IPS-15b (cell line): ENCODE results near the gene STK17B.

Experiments used
- H3K27me3 ChIP-seq: one replicate; pipeline ENCODE4 v1.6.1; 2013; ENCODE audit warnings: low read length; ENCODE audit not compliant: control insufficient read depth, insufficient read depth
- H3K36me3 ChIP-seq: one replicate; pipeline ENCODE4 v1.6.1; 2013; ENCODE audit warnings: low read length; ENCODE audit not compliant: control insufficient read depth, insufficient read depth
- H3K4me1 ChIP-seq: one replicate; pipeline ENCODE4 v1.6.1; 2013; ENCODE audit warnings: mild to moderate bottlenecking, low read length; ENCODE audit not compliant: control insufficient read depth, insufficient read depth
- H3K4me3 ChIP-seq: one replicate; pipeline ENCODE4 v1.5.1; 2013; ENCODE audit warnings: low read depth, low read length
- H3K9ac ChIP-seq: one replicate; pipeline ENCODE4 v1.6.1; 2013; ENCODE audit warnings: low read depth, mild to moderate bottlenecking, low read length
- H3K9me3 ChIP-seq: one replicate; pipeline ENCODE4 v1.6.1; 2013; ENCODE audit warnings: mild to moderate bottlenecking, low read length; ENCODE audit not compliant: control insufficient read depth, insufficient read depth

STK17B gene

GRCh38 chr2:196171248-196171871, at the start of gene STK17B:
STK17B (minus strand) TSS chr2:196171578; CDS start chr2:196163383, 8,195 bp downstream.
- Histone ChIP-seq H3K9me3 (no peaks in the 10 kb centered on the region), H3K36me3 (no peaks in the 10 kb centered on the region), H3K27me3 (peaks cover 28% of the 10 kb centered on the region), H3K9ac (peak within 1 kb of the TSS; percentile 71), H3K4me3 (peak within 1 kb of the TSS; percentile 86), H3K4me1 (peaks cover 23% of the 10 kb centered on the region)

DNA sequence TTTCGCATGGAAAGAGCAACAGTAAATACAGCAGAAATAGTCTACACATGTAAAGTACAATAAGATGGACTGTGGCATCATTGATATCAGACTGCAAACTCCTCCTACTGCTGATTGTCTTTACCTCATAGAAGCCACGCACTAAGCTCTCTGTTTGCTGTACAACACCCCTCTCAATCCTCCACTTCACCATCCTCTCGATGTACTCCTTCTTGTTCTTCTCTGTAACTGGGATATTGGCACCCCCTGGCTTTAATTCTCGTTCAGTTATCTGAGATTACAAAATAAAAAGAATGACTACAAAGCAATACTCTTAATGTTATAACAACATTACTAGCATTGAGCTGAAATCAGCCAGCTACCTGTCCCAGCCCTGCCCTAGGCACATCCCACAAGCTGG, 49.3 kb upstream of the STK17B start:
- Histone ChIP-seq H3K36me3 (no peaks in the 10 kb centered on the region), H3K9me3 (no peaks in the 10 kb centered on the region), H3K9ac (no peak overlapping the region), H3K27me3 (no peaks in the 10 kb centered on the region), H3K4me3 (no peak overlapping the region), H3K4me1 (no peaks in the 10 kb centered on the region)

GRCh38 chr2:196219671-196220070, 48.3 kb upstream of the STK17B start:
- H3K36me3 ChIP-seq, result no peaks in the 10 kb centered on the region
- no peaks in the 10 kb centered on the region for H3K9me3 ChIP-seq
- H3K9ac ChIP-seq, result no peak overlapping the region
- H3K4me1 ChIP-seq, result no peaks in the 10 kb centered on the region
- H3K27me3 ChIP-seq, result no peaks in the 10 kb centered on the region
- no peak overlapping the region for H3K4me3 ChIP-seq

DNA sequence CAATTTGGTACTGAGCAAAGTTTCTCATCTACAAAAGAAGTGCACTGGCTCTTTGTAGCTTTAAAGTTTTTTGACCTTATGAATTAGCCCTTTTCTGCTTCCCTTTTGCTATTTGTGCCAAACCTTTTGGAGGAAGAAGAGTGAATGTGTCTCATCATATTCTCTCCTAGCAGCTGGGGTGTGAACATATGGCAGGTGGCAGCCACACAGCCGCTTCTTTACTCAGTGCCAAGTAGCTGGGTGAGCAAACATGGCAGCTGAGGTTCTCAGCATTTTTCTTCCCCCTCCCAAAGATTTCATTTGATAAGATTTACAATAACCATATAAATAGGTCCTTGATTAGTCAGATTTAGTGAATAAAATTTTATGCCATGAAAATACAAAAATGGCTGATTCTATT, 46.7 kb upstream of the STK17B start:
- Histone ChIP-seq H3K9ac (no peak overlapping the region), H3K4me1 (no peaks in the 10 kb centered on the region), H3K4me3 (no peak overlapping the region), H3K36me3 (no peaks in the 10 kb centered on the region), H3K9me3 (no peaks in the 10 kb centered on the region), H3K27me3 (no peaks in the 10 kb centered on the region)

DNA sequence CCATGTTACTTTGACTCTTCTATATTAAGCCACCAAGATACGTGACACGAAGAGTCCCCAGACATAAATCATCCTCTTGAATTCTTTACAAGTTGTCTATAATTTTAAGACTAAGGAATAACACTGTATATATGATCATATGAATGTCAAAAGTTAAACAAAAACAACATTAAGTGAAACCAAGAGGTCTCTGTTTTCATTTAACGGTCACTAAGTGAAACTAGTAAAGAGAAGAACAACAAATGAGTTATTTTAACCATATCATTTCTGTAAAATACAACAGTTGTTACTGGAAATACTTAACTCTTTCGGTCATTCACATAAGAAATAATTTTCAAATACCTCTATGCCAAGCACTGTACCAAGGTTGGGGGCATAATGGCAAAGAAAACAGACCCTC, 45.7 kb upstream of the STK17B start:
- Histone ChIP-seq H3K4me3 (no peak overlapping the region), H3K27me3 (no peaks in the 10 kb centered on the region), H3K9me3 (no peaks in the 10 kb centered on the region), H3K4me1 (no peaks in the 10 kb centered on the region), H3K36me3 (no peaks in the 10 kb centered on the region), H3K9ac (no peak overlapping the region)

DNA sequence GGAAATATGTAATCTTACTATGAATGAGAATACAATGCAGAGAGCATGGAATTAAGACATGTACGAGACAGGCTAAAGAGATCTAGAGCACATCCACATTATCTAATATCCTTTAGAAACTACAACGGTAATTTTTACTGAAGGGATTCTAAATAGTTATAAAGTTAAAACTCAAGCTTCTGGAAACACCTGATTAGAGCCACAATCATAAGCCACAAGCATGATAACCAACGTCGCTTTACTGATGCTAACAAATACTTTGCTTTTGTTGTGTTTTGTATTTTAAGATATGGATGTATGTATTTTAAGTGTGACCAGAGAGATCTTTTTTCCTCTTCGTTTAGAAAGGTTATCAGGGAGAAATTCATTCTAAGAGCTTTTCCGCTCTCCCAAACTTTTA, 44.0 kb upstream of the STK17B start:
- H3K9ac ChIP-seq, result no peak overlapping the region
- no peaks in the 10 kb centered on the region for H3K36me3 ChIP-seq
- H3K27me3 ChIP-seq, result no peaks in the 10 kb centered on the region
- no peak overlapping the region for H3K4me3 ChIP-seq
- H3K9me3 ChIP-seq, result no peaks in the 10 kb centered on the region
- H3K4me1 ChIP-seq, result peaks cover 2% of the 10 kb centered on the region

DNA sequence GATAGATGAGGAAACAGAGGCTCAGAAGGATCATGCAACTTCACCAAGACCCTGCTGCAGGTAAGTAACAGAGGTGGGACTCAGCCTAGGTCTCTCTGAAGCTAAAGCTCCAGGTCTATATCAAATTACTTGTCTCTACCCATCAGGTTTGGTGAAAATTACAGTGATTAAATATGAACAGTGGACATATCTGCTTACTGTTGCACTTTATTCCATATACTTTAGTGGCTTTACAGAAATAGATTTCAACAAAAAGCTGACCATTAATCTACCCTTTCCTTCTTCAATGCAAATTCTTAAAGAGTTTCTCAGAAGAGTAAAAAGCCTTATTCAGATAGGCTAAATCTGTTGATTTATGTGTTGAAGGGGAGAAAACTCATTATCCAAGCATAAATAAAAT, 42.8 kb upstream of the STK17B start:
- Histone ChIP-seq H3K4me3 (no peak overlapping the region), H3K4me1 (peaks cover 2% of the 10 kb centered on the region), H3K36me3 (no peaks in the 10 kb centered on the region), H3K9me3 (no peaks in the 10 kb centered on the region), H3K9ac (no peak overlapping the region), H3K27me3 (no peaks in the 10 kb centered on the region)

DNA sequence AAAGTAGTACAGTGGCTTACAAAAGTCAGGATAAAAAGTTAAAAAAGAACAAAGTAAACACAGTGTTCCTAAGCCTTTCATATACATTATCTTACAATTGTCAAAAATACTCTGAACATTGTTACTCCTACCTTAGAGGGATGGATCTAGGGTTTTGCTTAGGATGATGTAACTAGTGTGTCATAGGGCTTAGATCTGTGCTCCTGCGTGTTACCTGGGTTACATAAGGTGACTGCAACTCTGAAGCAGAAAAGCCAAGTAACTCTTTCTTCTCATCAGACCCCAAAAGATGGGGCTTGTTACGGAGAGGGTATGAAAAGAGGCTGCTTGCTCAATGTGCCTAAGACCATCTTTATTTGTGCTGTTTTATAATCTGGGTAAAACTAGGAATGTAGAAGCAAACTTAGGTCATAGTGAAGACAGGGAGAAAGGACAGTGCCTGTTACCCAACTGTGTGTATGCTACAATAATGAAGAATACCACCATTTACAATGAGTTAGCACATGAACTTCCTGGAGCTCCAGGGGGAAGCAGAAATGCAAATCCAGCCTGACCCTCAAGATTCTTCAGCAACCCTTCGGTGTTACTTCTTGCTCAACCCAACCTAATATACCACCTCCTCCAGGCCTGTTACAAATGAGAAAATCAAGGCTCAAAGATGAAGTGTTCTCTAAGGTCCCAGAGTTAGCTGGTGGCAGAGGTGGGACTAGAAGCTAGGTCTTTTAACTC, 42.0 kb upstream of the STK17B start:
- peaks cover 2% of the 10 kb centered on the region for H3K4me1 ChIP-seq
- H3K36me3 ChIP-seq, result no peaks in the 10 kb centered on the region
- H3K9ac ChIP-seq, result no peak overlapping the region
- no peaks in the 10 kb centered on the region for H3K27me3 ChIP-seq
- H3K4me3 ChIP-seq, result no peak overlapping the region
- H3K9me3 ChIP-seq, result no peaks in the 10 kb centered on the region

DNA sequence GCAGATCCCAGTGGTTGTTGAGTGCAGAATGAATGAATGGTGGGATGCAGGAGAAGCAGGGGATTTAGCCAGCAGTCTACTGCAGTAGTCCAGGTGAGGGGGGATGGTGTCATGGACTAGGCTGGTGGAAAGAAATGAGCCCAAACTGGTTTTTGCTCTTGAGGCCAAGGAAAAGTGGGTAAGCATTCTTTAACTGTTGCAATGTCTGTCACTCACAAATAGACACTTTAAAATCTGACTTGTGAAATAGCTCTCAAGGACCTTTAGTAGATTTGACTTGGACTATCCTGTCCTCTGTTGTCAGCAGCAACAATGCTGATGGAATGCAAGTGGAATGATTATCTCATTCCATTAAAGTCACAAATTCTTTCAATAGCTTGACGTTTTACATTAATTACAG, 37.5 kb upstream of the STK17B start:
- Histone ChIP-seq H3K9ac (no peak overlapping the region), H3K4me1 (peaks cover 6% of the 10 kb centered on the region), H3K27me3 (no peaks in the 10 kb centered on the region), H3K9me3 (no peaks in the 10 kb centered on the region), H3K36me3 (no peaks in the 10 kb centered on the region), H3K4me3 (no peak overlapping the region)

DNA sequence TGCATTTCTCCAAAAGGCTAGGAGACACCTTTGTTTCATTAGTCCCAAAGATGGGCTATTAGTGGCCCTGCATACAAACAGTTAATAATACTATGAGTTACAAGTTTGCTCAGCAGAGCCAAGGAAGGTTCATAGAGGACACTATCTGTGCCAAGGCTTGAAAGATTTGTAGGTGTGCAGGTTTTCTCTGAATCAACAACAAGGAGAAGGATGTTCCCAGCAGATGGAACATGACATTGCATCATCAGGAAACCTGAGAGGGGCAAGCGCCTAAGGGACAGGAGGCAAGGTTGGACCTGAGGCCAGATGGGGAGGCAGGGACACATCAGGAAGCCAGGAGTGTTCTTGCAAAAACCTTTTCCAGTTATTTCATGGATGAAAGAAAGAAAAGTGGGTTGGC, 35.4 kb upstream of the STK17B start:
- Histone ChIP-seq H3K27me3 (no peaks in the 10 kb centered on the region), H3K36me3 (no peaks in the 10 kb centered on the region), H3K9ac (no peak overlapping the region), H3K9me3 (no peaks in the 10 kb centered on the region), H3K4me1 (peaks cover 6% of the 10 kb centered on the region), H3K4me3 (no peak overlapping the region)

DNA sequence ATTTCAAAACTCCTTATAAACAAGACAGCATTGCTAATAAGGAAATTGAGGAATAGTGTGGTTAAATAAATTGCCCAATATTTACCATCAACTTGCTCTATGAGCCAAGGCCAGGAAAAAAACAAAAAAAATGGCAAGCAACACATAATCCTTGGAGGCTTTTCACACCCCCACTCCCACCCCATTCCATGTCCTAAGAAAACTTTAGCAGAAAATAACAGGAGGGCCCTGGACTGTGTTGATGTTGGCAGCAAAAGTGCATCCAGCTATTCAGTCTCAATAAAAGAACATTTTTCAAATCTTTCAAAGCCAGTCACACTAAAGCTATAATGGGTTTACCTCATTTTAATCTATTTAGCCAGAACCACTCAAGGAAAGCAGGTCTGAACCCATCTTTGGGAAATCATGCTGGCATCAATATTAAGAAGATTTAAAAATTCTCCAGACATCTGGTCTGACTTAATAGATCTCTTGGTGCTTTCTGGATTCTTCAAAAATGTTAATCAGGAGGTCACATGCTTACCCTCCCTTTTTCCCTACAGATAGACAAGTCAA, 34.6 kb upstream of the STK17B start:
- Histone ChIP-seq H3K9ac (no peak overlapping the region), H3K4me3 (no peak overlapping the region), H3K4me1 (peaks cover 4% of the 10 kb centered on the region), H3K9me3 (no peaks in the 10 kb centered on the region), H3K27me3 (no peaks in the 10 kb centered on the region), H3K36me3 (no peaks in the 10 kb centered on the region)
